NB4 (cell line): ENCODE results near the gene COL17A1.

ENCODE experiments used
- DNase-seq: peaks from one replicate; pipeline ENCODE4 v3.0.0; 2010; ENCODE audit warnings: low read depth
- H3K4me3 ChIP-seq: one replicate; pipeline ENCODE4 v1.5.1; 2011; ENCODE audit warnings: mild to moderate bottlenecking, low read depth, low read length, moderate library complexity
- CTCF ChIP-seq: IDR thresholded peaks from one replicate; pipeline ENCODE4 v1.5.1; 2012; ENCODE audit warnings: low read depth, low read length
- MAX ChIP-seq: IDR thresholded peaks from 2 replicates; pipeline ENCODE4 v1.6.1; 2011; ENCODE audit warnings: low read depth, low read length
- MYC ChIP-seq: IDR thresholded peaks from 2 replicates; pipeline ENCODE4 v1.6.1; 2011; ENCODE audit warnings: low read depth, low read length
- POLR2A ChIP-seq: IDR thresholded peaks from 2 replicates; pipeline ENCODE4 v1.6.1; 2011; ENCODE audit warnings: mild to moderate bottlenecking; ENCODE audit not compliant: insufficient read length; ENCODE audit errors: extremely low read depth

COL17A1 gene

GRCh38 chr10:104032144-104032775 is 53.4 kb downstream of the COL17A1 start:
- TF ChIP-seq CTCF (no peak), MYC (no peak), POLR2A (no peak), MAX (no peak)
- DNase-seq = no peak
- H3K4me3 ChIP-seq = no peak overlapping the region

GRCh38 chr10:104031631-104032030 is 54.0 kb downstream of the COL17A1 start:
- no peak for DNase-seq
- no peak for TF ChIP-seq MAX
- no peak for TF ChIP-seq POLR2A
- no peak for TF ChIP-seq MYC
- no peak for TF ChIP-seq CTCF
- no peak overlapping the region for H3K4me3 ChIP-seq

- no peak for DNase-seq
- no peak for TF ChIP-seq MYC
- TF ChIP-seq MAX = no peak
- no peak for TF ChIP-seq CTCF
- TF ChIP-seq POLR2A = no peak
- H3K4me3 ChIP-seq = no peak overlapping the region
Measured at GRCh38 chr10:104029521-104029860, 56.2 kb downstream of the COL17A1 start.

GRCh38 chr10:104028823-104029520 is 56.7 kb downstream of the COL17A1 start:
- H3K4me3 ChIP-seq = no peak overlapping the region
- no peak for DNase-seq
- TF ChIP-seq MYC = no peak

- DNase-seq = peak; percentile 30
- TF ChIP-seq CTCF (no peak), MAX (no peak), POLR2A (no peak), MYC (no peak)
- H3K4me3 ChIP-seq = no peak overlapping the region
Measured at GRCh38 chr10:104028146-104028545, 57.5 kb downstream of the COL17A1 start.

- TF ChIP-seq MYC = no peak
- no peak for TF ChIP-seq POLR2A
- no peak for TF ChIP-seq CTCF
- TF ChIP-seq MAX = no peak
Measured at GRCh38 chr10:104026762-104027161, 58.9 kb downstream of the COL17A1 start.

More at GRCh38 chr10:104026762-104027161, 58.9 kb downstream of the COL17A1 start:
- no peak for DNase-seq
- H3K4me3 ChIP-seq = no peak overlapping the region
